HL-60/S4 (cell line): ENCODE results near the gene SEC61G.

ENCODE experiments used
- in situ Hi-C: fragments of 300-500 bp; cut with MboI; formaldehyde crosslinking; loops from 2 replicates; pipeline ENCODE4 v1.14.3; 2022; ENCODE audit warnings: low sequenced_read_pairs

Gene SEC61G

GRCh38 chr7:54758702-54759592, at the start of gene SEC61G:
TSS of gene SEC61G (minus strand) at chr7:54759211. CDS start at chr7:54757588, 1,623 bp downstream.
- in situ Hi-C loops = loop anchor here (25.0 kb wide), 2 partner anchors 503 to 653 kb away; no protein-coding TSS in a partner anchor

DNA sequence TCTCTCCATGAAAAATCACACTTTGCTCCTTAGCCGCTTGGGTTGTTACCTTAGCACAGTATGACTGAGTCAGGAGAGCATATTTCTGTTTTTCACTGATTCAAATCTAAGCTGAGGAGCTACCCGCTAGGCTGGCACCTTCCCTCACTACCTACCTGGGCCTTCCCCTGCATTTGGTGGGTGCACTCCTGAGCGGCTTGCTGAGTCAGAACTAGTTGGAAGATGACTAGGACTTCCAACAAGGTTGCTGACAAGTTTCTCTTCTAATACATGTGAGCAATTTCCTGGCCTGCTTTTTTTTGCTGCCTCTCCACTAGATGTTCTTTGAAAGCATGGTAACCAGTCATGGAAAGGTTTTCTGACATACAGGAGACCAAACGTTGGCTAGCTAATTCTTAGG, 43.8 kb upstream of the SEC61G start:
- in situ Hi-C loops = no loop called here

GRCh38 chr7:54802114-54802513, 43.1 kb upstream of the SEC61G start:
- in situ Hi-C loops = no loop called here

- in situ Hi-C loops = no loop called here
Observed at GRCh38 chr7:54799792-54800191, 40.8 kb upstream of the SEC61G start.

GRCh38 chr7:54798530-54798929, 39.5 kb upstream of the SEC61G start:
- in situ Hi-C loops = no loop called here

DNA sequence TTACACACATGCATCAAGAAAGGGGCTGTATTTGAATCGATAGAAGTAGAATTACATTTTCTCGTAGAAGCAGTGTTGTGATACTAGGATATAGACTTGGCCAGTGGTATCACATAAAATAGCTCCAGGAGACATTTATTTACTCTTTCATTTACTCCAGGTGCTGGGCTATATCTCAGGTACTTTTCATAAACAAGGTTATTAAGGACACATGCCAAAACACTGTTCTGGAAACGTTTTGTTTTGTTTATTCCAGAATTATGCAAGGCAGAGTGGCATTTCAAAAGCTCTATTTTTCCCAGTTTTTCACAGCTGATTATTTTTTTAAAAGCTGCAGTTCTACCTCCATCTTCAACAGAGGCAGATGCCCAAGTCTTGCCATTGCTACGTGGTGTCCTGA, 37.8 kb upstream of the SEC61G start:
- in situ Hi-C loops = no loop called here

- in situ Hi-C loops = no loop called here
Observed at GRCh38 chr7:54796150-54796549, 37.1 kb upstream of the SEC61G start.

- in situ Hi-C loops = no loop called here
Observed at GRCh38 chr7:54792383-54792782, 33.4 kb upstream of the SEC61G start.

DNA sequence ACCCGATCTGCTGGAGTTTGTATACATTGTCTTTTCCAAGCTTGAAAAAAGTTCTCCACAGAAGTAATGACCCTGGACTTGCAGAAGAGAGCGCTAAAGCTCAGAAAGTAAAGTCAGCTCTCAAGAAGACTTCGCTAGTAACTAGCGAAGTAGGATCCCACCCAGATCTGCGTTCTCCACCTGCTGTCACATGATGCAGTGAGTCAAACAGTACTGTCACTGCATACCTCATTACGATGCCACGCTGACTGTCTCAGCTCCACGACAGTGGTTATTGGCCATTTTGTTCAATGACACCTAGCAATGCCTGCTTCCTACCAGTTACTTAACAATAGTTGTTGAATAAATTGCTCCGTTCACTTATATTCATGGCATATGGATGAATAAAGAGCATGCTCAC, 29.7 kb upstream of the SEC61G start:
- in situ Hi-C loops = no loop called here

- in situ Hi-C loops = no loop called here
Observed at GRCh38 chr7:54785261-54785660, 26.2 kb upstream of the SEC61G start.

- in situ Hi-C loops = no loop called here
Observed at GRCh38 chr7:54783952-54784351, 24.9 kb upstream of the SEC61G start.

GRCh38 chr7:54782829-54783228, 23.8 kb upstream of the SEC61G start:
- in situ Hi-C loops = no loop called here

- in situ Hi-C loops = no loop called here
Observed at GRCh38 chr7:54782314-54782713, 23.3 kb upstream of the SEC61G start.

- in situ Hi-C loops = no loop called here
Observed at GRCh38 chr7:54781134-54781920, 22.3 kb upstream of the SEC61G start.

DNA sequence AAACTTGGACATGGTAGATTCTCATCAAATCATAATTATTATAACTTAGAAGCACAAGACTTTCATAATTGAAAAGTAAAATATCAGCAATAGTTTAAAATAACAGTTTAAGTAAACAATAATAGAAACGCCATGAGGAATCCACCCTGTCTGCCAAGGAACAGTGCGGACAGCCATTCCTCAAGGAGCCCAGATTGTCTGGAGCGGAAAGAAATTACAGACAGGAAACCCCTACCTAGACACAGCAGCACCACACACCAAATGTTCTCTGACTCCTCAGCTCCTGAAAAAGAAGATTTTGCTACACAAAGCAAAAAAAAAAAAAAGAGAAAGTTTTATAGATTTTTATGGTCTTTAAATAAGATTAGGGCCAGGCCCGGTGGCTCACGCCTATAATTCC, 21.5 kb upstream of the SEC61G start:
- in situ Hi-C loops = no loop called here

DNA sequence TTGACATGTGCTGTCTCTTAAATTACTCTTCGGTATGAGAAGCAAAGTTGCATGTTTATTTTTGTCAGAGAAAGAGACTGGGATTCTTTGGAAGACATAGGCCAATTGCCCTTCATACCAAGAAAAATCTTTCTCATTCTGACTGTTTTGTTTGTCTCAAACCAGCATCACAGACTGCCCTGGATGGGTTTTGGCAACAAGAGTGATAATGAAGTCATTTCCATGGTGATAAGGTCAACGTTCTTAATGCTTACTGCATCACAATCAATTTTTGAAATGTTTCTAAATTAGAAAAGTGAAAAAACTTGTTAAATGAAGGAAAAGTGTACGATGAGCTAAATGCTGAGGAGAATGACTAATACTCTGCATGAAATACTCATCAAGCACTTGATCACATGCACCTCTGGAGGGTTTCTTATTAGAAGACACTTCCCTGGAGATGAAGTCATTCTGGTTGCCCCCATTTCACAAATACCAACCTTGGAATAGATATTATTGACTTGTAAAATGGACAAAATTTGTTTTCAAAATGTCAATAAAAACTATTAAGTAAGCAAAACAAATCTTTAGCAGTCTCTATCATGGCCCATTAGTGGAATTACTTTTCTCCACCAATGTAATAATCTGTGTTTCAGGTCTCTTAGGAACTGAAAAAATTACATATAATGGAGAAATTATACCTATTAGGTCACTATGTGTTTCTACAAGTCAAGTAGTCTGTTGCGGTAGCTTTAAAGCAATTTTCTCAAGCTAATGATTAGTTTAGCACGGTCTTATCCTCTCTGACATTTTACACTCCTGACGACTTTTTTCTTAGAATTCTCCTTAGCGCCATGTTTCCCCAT, 19.9 kb upstream of the SEC61G start:
- in situ Hi-C loops = no loop called here

- in situ Hi-C loops = no loop called here
Observed at GRCh38 chr7:54778166-54778565, 19.2 kb upstream of the SEC61G start.

- in situ Hi-C loops = loop anchor here (25.0 kb wide), 2 partner anchors 487 to 637 kb away; no protein-coding TSS in a partner anchor
Observed at GRCh38 chr7:54774785-54775740, 16.1 kb upstream of the SEC61G start.

GRCh38 chr7:54773472-54774399, 14.7 kb upstream of the SEC61G start:
- in situ Hi-C loops = loop anchor here (25.0 kb wide), 2 partner anchors 489 to 639 kb away; no protein-coding TSS in a partner anchor
